Tibial artery (tissue), 4 donors: ENCODE results near the gene KXD1.

ENCODE experiments used
- DNase-seq, 2 donors: peaks; one replicate each; pipeline ENCODE4 v3.0.0-alpha.2; 2019
- H3K27ac ChIP-seq, 2 donors: fragments of 200-600 bp; sonication (generic) in 1 of 2; 1 replicate in 1 of 2; 2 replicates in 1 of 2; pipeline ENCODE4 v1.5.1; 2018 to 2019; ENCODE audit warnings: mild to moderate bottlenecking in 1 of 2
- H3K27me3 ChIP-seq, 2 donors: fragments of 200-600 bp; sonication (generic) in 1 of 2; one replicate each; pipeline versions ENCODE4 v1.5.1 to v1.6.0; 2016 to 2019
- H3K36me3 ChIP-seq, 3 donors: fragments of 200-600 bp; sonication (generic) in 2 of 3; one replicate each; pipeline ENCODE4 v1.5.1; 2016 to 2019; ENCODE audit warnings: mild to moderate bottlenecking in 2 of 3
- H3K4me1 ChIP-seq, 4 donors: fragments of 200-600 bp; sonication (generic) in 2 of 4; 1 replicate in 3 of 4; 2 replicates in 1 of 4; pipeline ENCODE4 v1.5.1; 2016 to 2019
- H3K4me3 ChIP-seq, 2 donors: fragments of 200-600 bp; sonication (generic) in 1 of 2; 1 replicate in 1 of 2; 2 replicates in 1 of 2; pipeline ENCODE4 v1.5.1; 2018 to 2019; ENCODE audit warnings: mild to moderate bottlenecking in 2 of 2
- H3K9me3 ChIP-seq, 3 donors: fragments of 200-600 bp; sonication (generic) in 1 of 3; one replicate each; pipeline ENCODE4 v1.5.1; 2016 to 2019
- intact Hi-C: fragments of 100-400 bp; cut with DNase I; formaldehyde crosslinking; loops from one replicate; pipeline ENCODE4 v1.15.0; 2023; ENCODE audit warnings: low total_unique reads
- TF ChIP-seq, protein P1 (sequence below), 2 experiments: fragments of 200-600 bp in 1 of 2; fragments of 450-650 bp in 1 of 2; IDR thresholded peaks; one replicate each; pipeline ENCODE4 v1.5.1; 2017 to 2019; ENCODE audit warnings: antibody characterized with exemption in 2 of 2, mild to moderate bottlenecking in 1 of 2, moderate library complexity in 1 of 2

KXD1 gene

DNA sequence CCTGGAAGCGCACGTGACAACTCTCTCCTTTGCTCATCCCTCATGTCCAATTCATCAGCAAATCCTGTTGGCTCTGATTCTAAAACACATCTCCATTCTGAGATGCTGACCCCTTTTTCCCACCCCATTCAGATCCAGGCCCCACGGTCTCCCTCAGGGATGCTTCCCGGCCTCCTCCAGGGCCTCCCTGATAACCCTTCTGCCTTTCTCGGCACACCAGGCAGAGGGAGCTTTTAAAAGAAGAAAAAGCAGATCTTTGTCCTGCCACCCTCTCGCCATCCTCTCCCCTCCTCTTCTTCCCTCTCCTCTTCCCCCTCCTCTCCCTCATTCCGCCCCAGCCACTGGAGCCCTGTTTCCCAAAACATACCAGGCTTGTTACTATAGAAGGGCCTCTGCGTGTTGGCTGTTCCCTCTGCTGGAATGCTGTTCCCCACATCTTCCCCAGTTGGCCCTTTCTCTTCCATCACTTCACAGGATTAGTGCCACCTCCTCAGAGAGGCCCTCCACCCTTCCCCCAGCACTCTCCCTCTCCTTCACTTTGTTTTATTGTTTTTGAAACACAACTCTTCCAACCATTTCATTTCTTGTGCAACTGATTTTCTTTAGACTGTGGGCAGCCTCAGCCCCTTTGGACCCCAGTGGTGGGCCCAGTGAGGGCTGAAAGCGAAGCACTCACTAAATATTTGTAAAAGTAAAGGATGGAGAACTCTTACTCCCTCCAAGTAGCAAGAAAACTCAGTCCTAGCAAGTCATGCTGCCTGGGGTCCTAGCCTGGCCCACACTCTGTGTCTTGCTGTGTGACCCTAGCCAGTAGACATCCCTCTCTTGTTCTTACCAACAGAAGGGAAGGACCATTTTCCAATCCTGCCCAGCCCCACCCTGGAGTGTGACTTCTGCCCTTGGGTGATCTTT lies 51.4 kb downstream of the KXD1 start:
- H3K4me3 ChIP-seq = no peak overlapping the region
- H3K27ac ChIP-seq = no peak overlapping the region
- no peaks in the 10 kb centered on the region for H3K9me3 ChIP-seq
- intact Hi-C loops = no loop called here
- peaks cover 0 to 62% (median 49%) of the 10 kb centered on the region in 4 donors for H3K4me1 ChIP-seq
- TF ChIP-seq, protein P1, sequence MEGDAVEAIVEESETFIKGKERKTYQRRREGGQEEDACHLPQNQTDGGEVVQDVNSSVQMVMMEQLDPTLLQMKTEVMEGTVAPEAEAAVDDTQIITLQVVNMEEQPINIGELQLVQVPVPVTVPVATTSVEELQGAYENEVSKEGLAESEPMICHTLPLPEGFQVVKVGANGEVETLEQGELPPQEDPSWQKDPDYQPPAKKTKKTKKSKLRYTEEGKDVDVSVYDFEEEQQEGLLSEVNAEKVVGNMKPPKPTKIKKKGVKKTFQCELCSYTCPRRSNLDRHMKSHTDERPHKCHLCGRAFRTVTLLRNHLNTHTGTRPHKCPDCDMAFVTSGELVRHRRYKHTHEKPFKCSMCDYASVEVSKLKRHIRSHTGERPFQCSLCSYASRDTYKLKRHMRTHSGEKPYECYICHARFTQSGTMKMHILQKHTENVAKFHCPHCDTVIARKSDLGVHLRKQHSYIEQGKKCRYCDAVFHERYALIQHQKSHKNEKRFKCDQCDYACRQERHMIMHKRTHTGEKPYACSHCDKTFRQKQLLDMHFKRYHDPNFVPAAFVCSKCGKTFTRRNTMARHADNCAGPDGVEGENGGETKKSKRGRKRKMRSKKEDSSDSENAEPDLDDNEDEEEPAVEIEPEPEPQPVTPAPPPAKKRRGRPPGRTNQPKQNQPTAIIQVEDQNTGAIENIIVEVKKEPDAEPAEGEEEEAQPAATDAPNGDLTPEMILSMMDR (IDR thresholded peaks at IDR 0.05) = no peak
- DNase-seq = no peak
- no peaks in the 10 kb centered on the region for H3K36me3 ChIP-seq
- peaks cover 10 to 96% of the 10 kb centered on the region in 2 donors for H3K27me3 ChIP-seq

DNA sequence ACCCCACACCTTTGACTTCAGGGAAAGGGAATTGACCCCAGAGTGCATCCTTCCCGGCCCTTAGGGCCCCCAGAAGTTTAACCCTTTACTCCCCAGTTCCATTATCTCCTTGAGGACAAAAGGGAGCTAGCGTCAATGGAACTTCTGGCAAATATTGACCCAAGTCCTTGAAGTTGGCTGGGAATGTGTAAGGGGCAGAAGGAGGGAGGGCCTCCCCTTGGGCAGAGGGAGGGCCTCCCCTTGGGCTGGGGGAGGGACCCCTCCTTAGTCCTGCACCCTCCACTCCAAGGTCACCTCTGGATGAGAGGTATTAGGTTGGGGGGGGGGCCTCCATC lies 52.0 kb downstream of the KXD1 start:
- peaks cover 0 to 58% (median 45%) of the 10 kb centered on the region in 4 donors for H3K4me1 ChIP-seq
- H3K27me3 ChIP-seq = peaks cover 10 to 96% of the 10 kb centered on the region in 2 donors
- no peak overlapping the region for H3K4me3 ChIP-seq
- DNase-seq = no peak
- intact Hi-C loops = no loop called here
- no peaks in the 10 kb centered on the region for H3K9me3 ChIP-seq
- H3K27ac ChIP-seq = no peak overlapping the region
- H3K36me3 ChIP-seq = no peaks in the 10 kb centered on the region
- TF ChIP-seq, protein P1 (IDR thresholded peaks at IDR 0.05) = no peak

DNA sequence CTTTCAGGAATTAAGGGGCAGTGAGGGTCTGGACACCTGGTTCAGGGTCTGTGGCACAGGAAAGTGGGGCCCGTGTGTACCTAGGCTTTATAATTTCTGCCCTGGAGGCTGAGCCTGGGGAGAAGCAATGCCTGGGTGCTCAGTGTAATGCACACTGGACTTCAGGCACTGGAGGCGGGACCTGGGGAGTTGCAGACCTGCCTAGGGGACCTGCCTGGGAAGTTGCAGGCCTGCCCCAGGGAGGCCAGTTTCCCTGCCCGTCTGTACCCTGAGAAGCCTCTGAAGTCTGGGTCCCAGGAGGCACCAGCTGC lies 52.5 kb downstream of the KXD1 start:
- H3K27ac ChIP-seq = no peak overlapping the region
- no peaks in the 10 kb centered on the region for H3K36me3 ChIP-seq
- H3K4me3 ChIP-seq = no peak overlapping the region
- no peak for DNase-seq
- H3K4me1 ChIP-seq = peaks cover 0 to 57% (median 45%) of the 10 kb centered on the region in 4 donors
- H3K9me3 ChIP-seq = no peaks in the 10 kb centered on the region
- TF ChIP-seq, protein P1 (IDR thresholded peaks at IDR 0.05) = no peak
- H3K27me3 ChIP-seq = peaks cover 10 to 96% of the 10 kb centered on the region in 2 donors
- intact Hi-C loops = no loop called here

DNA sequence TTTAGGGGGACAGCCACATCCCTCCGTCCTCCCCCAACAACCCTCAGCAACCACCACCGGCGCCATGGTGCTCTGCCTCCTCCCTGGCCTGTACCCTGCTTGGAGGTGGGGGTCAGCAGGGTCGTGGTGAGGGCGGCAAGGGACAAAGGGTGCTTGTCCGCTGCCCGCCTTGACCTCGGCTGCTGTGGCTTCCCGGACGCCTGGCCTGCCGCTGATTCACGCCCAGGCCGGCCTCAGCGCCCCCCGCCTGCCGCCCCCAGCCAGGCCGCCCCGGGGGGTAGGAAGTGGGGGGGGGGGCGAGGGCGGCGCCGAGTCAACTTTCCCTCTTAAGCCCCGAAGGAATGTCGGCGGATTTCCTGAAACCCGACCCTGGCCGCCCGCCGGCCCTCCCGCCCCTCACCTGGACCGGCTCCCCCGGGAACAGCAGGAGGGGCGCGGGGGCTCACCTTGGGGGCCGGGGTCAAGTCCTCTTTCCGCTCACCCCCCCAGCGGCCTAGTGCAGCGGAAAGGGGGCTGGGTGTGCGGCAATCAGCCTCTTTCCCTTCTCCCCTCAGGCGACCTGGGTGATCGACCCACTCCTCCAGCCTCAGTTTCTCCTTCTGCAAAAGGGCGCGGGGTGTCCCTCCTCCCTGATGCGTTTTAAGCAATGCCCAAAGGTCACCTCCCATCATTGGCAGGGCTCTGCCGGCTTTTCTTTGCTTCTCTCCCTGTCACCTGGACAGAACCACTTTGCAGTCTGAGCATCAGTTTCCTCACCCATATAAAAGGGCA lies 53.1 kb downstream of the KXD1 start:
- TF ChIP-seq, protein P1 (IDR thresholded peaks at IDR 0.05) = no peak
- DNase-seq = no peak
- no peaks in the 10 kb centered on the region for H3K9me3 ChIP-seq
- H3K27ac ChIP-seq = no peak overlapping the region
- no peak overlapping the region for H3K4me3 ChIP-seq
- intact Hi-C loops = no loop called here
- H3K4me1 ChIP-seq = peaks cover 0 to 52% (median 42%) of the 10 kb centered on the region in 4 donors
- no peaks in the 10 kb centered on the region for H3K36me3 ChIP-seq
- H3K27me3 ChIP-seq = peaks cover 10 to 96% of the 10 kb centered on the region in 2 donors

DNA sequence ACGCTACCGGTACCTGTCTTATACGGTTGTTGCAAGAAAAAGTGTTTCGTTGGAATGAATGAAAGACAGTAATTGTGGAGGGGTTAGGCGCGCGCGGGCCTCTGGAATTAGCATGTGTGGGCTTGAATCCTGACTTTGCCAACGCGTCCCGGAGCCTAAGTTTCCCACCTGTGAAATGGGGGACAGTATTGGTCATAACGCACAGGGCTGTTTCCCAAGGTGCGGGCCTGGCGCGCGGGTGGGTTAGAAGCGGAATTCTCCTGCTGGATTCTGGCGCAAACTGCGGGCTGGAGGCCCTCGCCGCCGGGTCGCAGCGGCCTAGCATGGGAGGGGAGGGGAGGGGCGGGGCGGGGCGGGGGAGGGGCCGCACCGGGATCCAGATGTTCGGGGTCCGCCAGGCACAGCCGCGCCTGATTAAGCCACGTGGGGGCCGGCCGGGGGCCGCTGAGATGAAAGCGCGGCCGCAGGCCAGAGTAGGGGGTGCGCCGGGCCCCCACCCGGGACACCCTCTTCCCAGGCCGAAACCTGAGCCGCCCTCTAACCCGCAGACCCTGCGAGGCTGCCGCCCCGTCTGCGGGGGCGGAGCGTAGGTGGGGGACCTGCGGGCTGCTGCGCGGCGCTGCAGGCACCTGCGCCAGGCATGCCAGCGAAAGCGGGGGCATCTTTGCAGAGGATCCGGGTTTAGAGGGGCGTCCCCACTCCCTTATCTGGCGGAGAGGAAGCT lies 53.8 kb downstream of the KXD1 start:
- intact Hi-C loops = no loop called here
- DNase-seq = no peak
- H3K27ac ChIP-seq = no peak overlapping the region
- peaks cover 10 to 95% of the 10 kb centered on the region in 2 donors for H3K27me3 ChIP-seq
- H3K36me3 ChIP-seq = no peaks in the 10 kb centered on the region
- peak overlapping the region in 1 of 2 donors; percentile 54 for H3K4me3 ChIP-seq
- TF ChIP-seq, protein P1 (IDR thresholded peaks at IDR 0.05) = no peak
- peaks cover 0 to 45% (median 36%) of the 10 kb centered on the region in 4 donors for H3K4me1 ChIP-seq
- no peaks in the 10 kb centered on the region for H3K9me3 ChIP-seq
